ENCODE measurements around the gene RB1. TPM values are rescaled to one million over a fixed set of nuclear protein-coding genes. Genes with fewer than 3 reads are reported as not detected.

RB1 gene
- total RNA-seq, result 8.3 TPM

DNA sequence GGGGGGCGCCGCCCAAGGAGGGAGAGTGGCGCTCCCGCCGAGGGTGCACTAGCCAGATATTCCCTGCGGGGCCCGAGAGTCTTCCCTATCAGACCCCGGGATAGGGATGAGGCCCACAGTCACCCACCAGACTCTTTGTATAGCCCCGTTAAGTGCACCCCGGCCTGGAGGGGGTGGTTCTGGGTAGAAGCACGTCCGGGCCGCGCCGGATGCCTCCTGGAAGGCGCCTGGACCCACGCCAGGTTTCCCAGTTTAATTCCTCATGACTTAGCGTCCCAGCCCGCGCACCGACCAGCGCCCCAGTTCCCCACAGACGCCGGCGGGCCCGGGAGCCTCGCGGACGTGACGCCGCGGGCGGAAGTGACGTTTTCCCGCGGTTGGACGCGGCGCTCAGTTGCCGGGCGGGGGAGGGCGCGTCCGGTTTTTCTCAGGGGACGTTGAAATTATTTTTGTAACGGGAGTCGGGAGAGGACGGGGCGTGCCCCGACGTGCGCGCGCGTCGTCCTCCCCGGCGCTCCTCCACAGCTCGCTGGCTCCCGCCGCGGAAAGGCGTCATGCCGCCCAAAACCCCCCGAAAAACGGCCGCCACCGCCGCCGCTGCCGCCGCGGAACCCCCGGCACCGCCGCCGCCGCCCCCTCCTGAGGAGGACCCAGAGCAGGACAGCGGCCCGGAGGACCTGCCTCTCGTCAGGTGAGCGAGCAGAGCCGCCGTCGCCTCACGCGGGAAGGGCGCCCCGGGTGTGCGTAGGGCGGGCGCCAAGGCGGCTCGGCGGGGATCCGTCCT lies at the start of gene RB1:
Gene RB1, plus strand, starts transcription at position 393 of the 784 bp plus-strand sequence. Its CDS starts 162 bp downstream, at position 555.
- peak; percentile 86 to 97 (median 95) for DNase-seq (ENCODE audit: low read depth in 2 of 3, low spot score in 2 of 3)

DNA sequence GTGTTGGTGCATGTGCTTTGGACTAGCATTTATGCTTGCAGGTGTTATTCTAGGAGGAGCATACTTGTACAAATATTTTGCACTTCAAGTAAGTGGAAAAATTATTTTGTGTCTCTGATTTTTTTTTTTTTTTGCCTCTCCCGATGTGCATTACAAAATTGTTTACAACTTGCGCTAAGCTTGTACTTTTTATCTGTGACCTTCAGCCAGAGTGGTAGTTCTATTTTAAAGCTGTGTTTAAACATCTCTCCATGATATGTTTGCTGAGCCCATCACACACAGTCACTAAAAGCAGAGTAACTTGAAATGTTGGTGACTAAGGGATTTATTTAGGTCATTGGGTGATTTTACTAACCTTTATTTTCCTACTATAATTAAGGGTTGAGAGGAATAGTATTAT lies 49.7 kb upstream of the RB1 start:
- DNase-seq (ENCODE audit: low read depth in 2 of 3, low spot score in 2 of 3), result no peak

DNA sequence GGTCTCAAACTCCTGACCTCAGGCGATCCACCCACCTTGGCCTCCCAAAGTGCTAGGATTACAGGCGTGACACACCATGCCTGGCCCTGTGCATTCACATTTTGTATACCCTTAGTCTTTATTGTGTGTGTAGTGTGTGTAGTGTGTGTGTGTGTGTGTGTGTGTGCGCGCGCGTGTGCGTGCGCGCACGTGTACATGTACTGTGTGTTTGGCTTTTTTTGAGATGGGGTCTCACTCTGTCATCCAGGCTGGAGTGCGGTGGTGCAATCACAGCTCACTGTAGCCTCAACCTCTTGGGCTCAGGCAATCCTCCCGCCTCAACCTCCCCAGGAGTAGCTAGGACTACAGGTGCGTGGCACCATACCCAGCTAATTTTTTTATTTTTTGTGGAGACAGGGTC lies 48.5 kb upstream of the RB1 start:
- DNase-seq (ENCODE audit: low read depth in 2 of 3, low spot score in 2 of 3), result no peak

DNA sequence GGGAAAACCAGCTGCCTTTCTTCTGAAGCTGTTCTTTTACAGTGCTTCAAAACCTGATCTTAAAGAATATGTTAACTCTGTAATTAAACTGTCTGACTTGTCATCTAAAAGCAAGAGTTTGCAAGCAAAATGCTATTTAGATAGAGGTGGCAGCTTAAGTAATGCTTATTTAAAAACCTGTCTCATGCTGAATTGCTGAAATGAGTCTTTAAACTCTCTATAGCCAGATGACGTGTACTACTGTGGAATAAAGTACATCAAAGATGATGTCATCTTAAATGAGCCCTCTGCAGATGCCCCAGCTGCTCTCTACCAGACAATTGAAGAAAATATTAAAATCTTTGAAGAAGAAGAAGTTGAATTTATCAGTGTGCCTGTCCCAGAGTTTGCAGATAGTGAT lies 47.6 kb upstream of the RB1 start:
- no peak for DNase-seq (ENCODE audit: low read depth in 2 of 3, low spot score in 2 of 3)

DNA sequence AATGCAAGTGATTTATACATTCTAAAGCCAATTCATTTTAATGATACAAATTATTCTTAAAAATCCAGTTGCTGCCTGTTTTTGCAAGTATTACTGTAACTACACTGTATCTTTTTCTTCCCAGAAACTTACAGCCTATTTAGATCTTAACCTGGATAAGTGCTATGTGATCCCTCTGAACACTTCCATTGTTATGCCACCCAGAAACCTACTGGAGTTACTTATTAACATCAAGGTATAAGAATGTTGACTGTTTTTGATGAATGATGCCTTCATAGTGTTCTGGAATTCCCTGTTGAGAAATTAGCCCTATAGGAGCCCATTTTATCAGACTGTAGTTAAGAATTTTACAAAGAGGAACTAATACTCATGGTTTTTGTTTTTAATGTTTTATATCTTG lies 45.5 kb upstream of the RB1 start:
- no peak for DNase-seq (ENCODE audit: low read depth in 2 of 3, low spot score in 2 of 3)

DNA sequence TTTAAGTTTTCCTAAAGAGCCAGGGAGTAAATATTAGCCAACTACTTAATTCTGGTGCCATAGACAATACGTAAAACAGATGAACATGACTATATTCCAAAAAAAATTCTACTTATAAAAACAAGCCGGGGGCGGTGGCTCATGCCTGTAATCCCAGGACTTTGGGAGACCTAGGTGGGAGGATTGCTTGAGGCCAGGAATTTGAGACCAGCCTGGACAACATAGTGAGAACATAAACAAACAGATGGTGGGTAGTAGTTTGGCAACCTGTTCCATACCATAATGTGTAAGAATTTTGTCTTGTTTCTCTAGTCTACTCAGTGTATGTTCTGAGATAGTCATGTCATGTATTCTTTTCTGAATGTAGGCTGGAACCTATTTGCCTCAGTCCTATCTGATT lies 45.1 kb upstream of the RB1 start:
- no peak for DNase-seq (ENCODE audit: low read depth in 2 of 3, low spot score in 2 of 3)

DNA sequence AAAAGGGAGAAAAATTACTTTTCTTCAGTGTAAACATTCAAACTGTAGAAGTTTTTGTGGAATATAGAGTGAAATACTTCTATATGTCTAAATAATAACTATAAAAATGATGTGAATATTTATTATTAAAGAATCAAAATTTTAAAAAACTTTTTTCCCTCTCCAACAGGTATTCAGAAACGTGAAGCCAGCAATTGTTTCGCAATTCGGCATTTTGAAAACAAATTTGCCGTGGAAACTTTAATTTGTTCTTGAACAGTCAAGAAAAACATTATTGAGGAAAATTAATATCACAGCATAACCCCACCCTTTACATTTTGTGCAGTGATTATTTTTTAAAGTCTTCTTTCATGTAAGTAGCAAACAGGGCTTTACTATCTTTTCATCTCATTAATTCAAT lies 42.6 kb upstream of the RB1 start:
- no peak for DNase-seq (ENCODE audit: low read depth in 2 of 3, low spot score in 2 of 3)

DNA sequence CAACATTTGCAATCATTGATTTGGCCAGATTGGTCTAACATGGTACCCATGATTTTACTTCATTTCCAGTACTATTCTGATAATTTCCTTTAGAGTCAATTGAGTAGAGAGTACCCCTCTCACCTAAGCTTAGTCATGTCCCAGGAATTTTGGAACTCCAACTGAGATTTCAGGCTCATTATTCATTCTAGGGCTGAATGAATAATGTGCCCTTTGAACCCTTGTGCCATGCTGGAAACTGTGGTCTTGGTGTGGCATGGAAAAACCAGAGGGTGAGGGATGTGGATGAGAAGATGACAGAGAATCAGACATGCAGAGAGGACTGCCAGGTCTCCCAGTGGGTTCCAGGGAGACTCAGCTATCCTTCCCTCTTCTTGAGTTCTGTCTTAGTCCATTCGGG lies 40.4 kb upstream of the RB1 start:
- DNase-seq (ENCODE audit: low read depth in 2 of 3, low spot score in 2 of 3), result no peak

DNA sequence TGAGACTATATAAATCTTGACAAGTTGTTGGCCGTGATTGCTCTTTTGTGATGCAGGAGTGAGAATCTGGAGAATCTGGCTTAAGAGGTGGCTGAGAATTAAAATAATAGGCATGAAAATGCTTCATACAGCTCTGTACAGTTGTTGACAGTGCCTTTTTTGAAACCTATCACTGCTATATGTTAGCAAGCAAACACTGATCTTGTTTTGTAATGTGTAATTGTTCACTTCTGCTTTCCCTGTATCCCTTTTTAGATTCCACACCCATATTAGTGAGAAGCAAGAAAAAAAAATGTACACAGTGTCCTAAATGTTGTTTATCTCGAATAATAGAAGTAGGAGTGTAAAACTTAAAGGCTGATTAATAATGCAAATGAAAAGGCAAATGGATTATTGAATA lies 39.5 kb upstream of the RB1 start:
- no peak for DNase-seq (ENCODE audit: low read depth in 2 of 3, low spot score in 2 of 3)

DNA sequence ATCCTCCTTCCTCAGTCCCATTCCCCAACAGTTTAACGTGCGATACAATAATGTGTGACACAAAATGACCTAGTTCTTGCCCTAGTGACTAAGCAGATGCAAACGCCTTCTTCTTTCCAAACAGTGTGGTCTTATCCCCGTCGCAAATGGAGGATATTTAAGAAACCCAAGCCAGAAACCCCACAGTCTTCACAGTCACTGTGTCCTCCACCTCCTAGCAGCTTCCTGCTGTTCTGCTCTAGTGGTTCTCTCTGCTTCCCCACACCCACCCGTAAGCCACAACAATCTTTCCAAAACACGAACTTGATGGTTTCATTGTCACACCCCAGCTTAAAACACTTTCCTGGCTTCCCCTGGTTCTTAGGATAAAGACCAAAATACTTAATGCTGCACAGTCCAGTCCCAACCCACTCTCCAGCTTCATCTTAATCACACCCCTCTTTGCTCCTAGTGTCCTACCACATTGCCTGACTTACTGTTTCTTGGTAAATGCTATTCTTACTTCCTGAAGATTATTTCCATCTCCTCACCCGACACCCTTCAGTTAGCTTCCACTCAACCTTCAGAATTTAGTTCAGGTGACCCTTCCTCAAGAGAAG lies 38.2 kb upstream of the RB1 start:
- peak in 1 of 3 donors; percentile 21 for DNase-seq (ENCODE audit: low read depth in 2 of 3, low spot score in 2 of 3)

DNA sequence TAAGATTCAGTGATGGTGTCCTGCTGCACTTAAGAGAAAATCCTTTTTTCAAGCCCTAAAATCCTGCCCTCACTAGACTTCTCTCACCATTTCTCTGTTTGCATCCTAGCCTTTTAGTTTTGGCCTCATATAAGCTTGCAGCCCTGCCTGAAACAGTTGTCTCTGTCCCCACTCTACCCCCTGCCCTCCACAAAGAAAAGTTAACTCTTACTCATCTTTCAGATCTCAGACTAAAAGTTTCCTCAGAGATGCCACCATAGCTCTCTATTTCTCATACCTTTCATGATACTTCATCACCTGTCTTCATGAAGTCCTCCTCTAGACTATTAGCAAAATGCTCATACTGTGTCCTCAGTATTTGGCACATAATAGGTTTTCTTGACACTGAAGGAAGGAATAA lies 37.4 kb upstream of the RB1 start:
- DNase-seq (ENCODE audit: low read depth in 2 of 3, low spot score in 2 of 3), result no peak

DNA sequence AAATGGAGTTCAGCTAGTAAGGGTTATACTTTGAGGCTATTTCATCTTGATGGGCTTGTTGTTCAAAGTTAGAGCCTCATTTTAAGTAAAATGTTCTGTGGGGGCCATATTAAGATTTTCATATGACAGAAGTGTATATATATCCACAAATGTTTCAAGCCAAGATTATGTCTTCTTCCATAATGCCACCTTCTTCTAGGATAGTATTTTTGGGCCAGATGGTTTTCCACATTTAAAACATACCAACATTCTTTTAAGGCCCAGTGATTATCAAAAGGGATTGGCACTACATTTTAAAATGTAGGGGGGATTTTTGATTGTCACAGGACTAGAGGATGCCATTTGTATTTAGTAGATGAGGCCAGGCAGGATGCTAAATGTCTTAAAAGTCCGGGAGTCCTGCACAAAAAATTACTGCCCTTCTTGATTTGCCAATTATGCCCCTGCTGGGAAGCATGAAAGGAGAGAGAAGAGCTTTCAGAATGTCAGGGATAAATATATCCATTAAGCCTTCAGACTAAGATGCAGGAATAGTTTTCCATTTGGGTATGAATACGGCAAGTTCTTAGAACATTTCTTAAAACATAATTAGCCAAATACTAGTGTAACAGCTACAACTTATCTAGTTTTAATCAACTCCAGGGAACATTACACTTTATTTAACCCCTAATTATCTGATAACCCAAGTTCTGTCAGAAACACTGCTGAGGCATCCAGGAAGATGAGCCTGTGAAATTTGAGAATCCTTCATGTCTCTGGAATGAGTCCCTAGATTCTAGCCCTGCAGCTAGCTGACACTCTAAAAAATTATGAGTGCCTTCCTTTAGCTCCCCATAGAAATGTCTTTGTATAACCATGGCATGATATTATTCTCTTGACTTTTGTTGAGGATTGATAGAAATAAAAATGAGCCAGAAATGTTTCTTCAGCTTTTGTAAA lies 36.6 kb upstream of the RB1 start:
- DNase-seq (ENCODE audit: low read depth in 2 of 3, low spot score in 2 of 3), result no peak

DNA sequence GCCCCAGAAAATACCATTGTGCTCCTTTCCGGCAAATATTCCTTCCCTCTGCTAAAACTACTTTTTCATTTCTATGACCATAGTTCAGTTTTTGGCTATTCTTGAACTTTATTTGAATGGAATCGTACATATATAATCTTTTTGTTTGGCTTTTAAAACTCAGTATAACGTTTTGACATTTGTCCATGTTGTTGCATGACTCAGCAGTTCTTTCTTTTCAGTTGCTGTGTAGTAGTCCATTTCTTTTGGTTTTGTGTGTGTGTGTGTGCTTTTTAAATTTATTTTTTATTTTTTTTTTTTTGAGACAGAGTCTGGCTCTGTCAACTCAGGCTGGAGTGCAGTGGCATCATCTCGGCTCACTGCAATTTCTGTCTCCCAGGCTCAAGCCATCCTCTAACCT lies 35.5 kb upstream of the RB1 start:
- DNase-seq (ENCODE audit: low read depth in 2 of 3, low spot score in 2 of 3), result no peak

DNA sequence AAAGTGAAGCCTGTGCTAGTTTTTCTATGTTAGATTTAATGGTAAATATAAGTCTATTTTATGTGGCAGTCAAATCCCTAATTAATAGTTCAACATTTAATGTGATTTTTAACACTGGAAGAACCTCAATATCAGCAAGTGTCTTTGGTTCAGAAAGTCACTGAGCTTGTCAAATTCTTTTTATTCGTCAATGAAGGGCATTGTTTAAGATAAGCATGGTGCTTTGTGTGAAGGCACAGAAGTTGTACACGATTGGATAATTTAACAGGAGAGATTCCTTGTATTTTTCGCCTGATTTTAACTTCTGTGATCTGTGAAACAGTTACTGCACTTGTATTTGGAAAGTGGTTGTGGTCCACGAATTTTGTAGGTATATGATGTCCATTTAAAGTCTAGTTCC lies 30.2 kb upstream of the RB1 start:
- no peak for DNase-seq (ENCODE audit: low read depth in 2 of 3, low spot score in 2 of 3)

DNA sequence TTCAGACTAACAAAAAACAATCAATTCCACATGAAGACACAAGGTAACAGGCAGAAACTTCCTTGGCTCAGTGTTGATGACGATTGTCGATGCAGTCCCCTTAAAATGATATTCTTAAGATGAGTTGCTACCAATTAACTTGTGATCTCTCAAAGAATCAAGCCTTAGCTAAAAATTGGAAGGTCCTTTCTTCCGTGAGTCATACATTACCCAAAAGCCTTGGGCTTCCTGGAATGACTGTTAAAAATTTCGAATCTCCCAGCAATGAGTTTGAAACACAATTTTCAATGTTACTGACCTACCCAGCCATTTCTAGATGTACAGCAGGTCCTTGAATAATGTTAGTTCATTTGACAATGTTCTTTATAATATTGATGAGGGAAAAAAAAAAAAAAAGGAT lies 28.0 kb upstream of the RB1 start:
- no peak for DNase-seq (ENCODE audit: low read depth in 2 of 3, low spot score in 2 of 3)

DNA sequence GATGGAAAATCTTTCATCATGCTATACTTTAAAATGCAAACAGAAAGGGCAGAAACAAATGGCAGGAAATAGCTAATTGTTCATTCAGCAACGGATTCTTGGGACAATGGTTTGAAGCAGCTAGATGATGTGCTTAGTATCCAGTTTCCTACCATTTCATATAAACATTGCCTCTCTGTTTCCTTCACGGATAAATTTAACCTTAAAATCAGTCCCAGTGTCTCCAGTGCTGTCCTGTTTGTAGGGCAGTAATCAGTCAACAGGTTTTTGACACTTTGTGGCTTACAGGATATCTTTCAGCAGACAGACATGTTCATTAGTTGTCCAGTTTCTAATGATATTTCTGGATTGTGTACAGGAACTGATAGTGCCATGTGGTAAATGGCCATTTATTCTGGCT lies 24.7 kb upstream of the RB1 start:
- DNase-seq (ENCODE audit: low read depth in 2 of 3, low spot score in 2 of 3), result no peak

DNA sequence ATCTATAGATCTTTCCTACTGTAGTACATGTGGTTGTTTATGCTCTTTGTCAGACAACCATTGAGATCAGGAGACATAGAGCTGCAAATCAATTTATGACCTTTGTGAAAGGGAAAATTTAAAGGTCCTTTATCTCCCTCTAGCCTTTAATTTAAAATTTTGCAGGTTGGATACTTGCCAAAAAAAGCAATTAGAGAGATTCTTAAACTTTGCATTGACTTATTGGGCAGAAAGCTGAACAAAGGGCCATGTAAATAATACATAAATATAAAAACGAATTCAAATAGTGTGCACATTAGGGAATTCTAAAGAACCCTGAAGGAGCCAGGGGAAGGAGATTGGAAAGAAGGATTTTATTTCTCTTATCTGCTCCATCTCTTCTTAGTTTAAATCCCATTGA lies 22.0 kb upstream of the RB1 start:
- peak in 2 of 3 donors; percentile 7 to 40 for DNase-seq (ENCODE audit: low read depth in 2 of 3, low spot score in 2 of 3)

DNA sequence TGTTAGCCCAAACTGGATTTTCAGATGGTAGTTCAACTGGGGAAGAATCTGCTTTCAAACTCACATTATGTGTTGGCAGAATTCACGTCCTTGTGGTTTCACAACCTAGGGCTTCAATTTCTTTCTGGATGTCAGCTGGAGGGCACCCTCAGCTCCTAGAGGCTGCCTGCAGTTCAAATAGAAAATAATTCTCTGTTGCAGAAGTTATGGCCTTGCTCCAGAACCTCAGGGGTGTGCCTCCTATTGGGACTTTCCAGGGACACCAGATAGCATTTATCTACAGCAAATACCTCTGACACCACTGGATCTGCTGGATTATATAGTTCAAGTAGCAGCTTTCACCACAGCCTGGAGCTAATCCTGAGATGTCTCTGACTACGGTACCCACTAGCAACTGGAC lies 11.8 kb upstream of the RB1 start:
- no peak for DNase-seq (ENCODE audit: low read depth in 2 of 3, low spot score in 2 of 3)

DNA sequence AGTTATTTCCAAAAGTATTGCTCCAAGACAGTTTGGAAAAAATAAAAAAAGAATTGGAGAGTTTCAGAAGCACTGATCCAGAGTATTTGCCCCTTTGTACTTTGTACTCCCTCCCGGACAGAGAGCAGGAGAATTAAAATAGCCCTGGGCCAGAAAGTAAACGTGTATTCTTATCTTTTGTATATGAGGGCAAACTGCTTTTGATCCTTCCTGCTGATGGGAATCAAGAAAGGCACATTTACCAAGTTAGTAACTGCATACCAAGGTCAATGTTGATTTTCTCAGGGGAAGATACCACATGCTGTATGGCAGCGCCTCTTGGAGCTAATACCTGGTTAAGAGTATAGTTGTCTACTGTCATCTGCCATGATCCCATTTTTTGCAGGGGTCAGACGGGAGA lies 10.9 kb upstream of the RB1 start:
- no peak for DNase-seq (ENCODE audit: low read depth in 2 of 3, low spot score in 2 of 3)

DNA sequence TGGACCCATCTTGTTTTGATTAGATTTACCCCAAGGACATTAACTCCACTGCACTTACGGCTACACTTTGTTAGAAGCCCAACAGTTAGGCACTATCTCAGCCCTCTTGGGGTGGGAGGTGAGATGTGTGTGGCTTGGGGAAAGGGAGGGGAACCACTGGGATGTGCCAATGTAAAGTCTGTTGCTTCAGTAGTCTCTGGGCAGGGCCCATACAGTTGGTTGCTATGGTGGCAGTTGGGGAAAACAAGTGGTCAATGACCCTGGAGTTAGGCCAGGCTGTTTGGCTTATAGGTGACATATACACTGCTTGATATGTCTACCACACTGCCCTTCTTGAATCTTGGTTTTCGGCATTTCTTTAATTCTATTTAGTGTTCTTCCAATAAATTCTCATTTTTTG lies 8.9 kb upstream of the RB1 start:
- no peak for DNase-seq (ENCODE audit: low read depth in 2 of 3, low spot score in 2 of 3)

DNA sequence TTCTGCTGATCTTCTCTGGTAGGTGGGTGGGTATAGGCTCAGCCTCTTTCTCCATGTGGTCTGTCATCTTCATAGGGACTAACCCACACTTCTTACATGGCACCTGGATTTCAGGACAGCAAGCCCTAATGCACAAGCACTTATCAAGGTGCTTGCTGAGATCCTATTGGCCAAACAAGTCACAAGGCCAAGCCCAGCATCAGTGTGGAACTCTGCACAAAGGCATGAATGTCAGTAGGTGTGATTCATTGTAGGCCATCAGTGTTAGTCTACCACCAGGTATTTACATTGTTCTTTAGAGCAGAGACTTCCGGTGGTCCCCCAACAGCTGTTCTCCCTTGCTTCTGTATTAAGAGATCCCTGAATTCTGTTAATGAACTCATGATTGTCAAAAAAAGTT lies 8.3 kb upstream of the RB1 start:
- no peak for DNase-seq (ENCODE audit: low read depth in 2 of 3, low spot score in 2 of 3)

DNA sequence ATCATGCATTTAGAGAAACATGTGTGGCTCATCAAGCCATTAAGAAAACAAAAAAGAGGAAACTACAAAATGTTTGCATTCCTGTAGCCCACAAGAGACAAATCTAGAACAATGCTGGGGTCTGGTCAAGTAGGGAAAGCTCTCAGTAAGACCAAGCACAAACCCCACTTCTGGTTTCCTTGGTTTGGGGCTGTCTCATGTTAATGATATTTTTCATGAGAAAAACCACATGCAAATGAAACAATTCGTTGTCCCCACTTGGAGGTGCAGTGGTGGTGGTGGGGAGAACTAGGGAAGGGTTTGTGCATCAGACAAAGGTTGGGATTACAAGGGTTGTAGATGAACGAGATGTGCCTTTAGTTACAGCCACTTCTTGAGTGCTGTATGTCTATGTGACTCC lies 7.0 kb upstream of the RB1 start:
- no peak for DNase-seq (ENCODE audit: low read depth in 2 of 3, low spot score in 2 of 3)

All from hematopoietic multipotent progenitor cell (in vitro differentiated cells).